OCI-LY3 (cell line): Measurements from ENCODE around the gene BICD2.

Source experiments
- CTCF ChIP-seq: fragments of 200-600, 300-600 bp; sonication (generic); IDR thresholded peaks from 2 replicates; pipeline ENCODE4 v1.5.1; 2014; ENCODE audit warnings: antibody characterized with exemption, low read length, low read depth
- EZH2phosphoT487 ChIP-seq: fragments of 200-600 bp; shearing (Covaris generic); IDR thresholded peaks from 2 replicates; pipeline ENCODE4 v1.6.1; 2018; ENCODE audit warnings: antibody characterized with exemption, mixed run types, low read depth

- TF ChIP-seq CTCF (no peak), EZH2phosphoT487 (no peak)
These were observed 17.0 kb downstream of the BICD2 start for GRCh38 chr9:92747459-92748232.
